GM23338 (cell line): ENCODE data around the gene UFSP1. TPM values are rescaled to one million over a fixed set of nuclear protein-coding genes. Genes with fewer than 3 reads are reported as not detected.

Experiments
- ATAC-seq: fragments of 200-7000 bp; cut with Tn5 transposase; 3 replicates; pipeline ENCODE4 v1.9.1; 2020
- DNase-seq: peaks from one replicate; pipeline ENCODE4 v3.0.0-alpha.2; 2015; ENCODE audit warnings: low spot score
- H2AFZ ChIP-seq: fragments of 200-600 bp; sonication (generic); 2 replicates; pipeline ENCODE4 v1.8.0; 2016; ENCODE audit warnings: antibody characterized with exemption, mild to moderate bottlenecking, moderate library complexity
- H3F3A ChIP-seq: fragments of 200-600 bp; sonication (generic); replicated peaks from 2 replicates; pipeline ENCODE4 v1.8.0; 2017; ENCODE audit warnings: antibody characterized with exemption, mixed run types, low read depth
- H3K27ac ChIP-seq: fragments of 200-600 bp; sonication (generic); 2 replicates; pipeline ENCODE4 v1.6.1; 2016; ENCODE audit warnings: low read depth
- H3K27me3 ChIP-seq: fragments of 200-600 bp; sonication (generic); 2 replicates; pipeline ENCODE4 v1.8.0; 2016; ENCODE audit warnings: mild to moderate bottlenecking, mixed run types, moderate library complexity; ENCODE audit not compliant: insufficient read depth
- H3K36me3 ChIP-seq: fragments of 200-600 bp; sonication (generic); 2 replicates; pipeline ENCODE4 v1.8.0; 2016; ENCODE audit warnings: mild to moderate bottlenecking; ENCODE audit not compliant: insufficient read depth
- H3K4me1 ChIP-seq: fragments of 200-600 bp; sonication (generic); 2 replicates; pipeline ENCODE4 v1.8.0; 2016; ENCODE audit warnings: mild to moderate bottlenecking, moderate library complexity; ENCODE audit not compliant: insufficient read depth
- H3K4me2 ChIP-seq: fragments of 200-600 bp; sonication (generic); 2 replicates; pipeline ENCODE4 v1.7.1; 2017; ENCODE audit warnings: mixed run types
- H3K4me3 ChIP-seq: fragments of 200-600 bp; sonication (generic); 2 replicates; pipeline ENCODE4 v1.6.1; 2016; ENCODE audit warnings: mixed run types
- H3K79me2 ChIP-seq: fragments of 200-600 bp; sonication (generic); replicated peaks from 2 replicates; pipeline ENCODE4 v1.8.0; 2017; ENCODE audit warnings: mild to moderate bottlenecking; ENCODE audit not compliant: insufficient read depth
- H3K9me2 ChIP-seq: fragments of 200-600 bp; sonication (generic); 2 replicates; pipeline ENCODE4 v1.8.0; 2017; ENCODE audit not compliant: insufficient read depth
- H4K20me1 ChIP-seq: fragments of 200-600 bp; sonication (generic); replicated peaks from 2 replicates; pipeline ENCODE4 v1.8.0; 2017; ENCODE audit warnings: mild to moderate bottlenecking; ENCODE audit not compliant: insufficient read depth
- H3K27ac Mint-ChIP-seq: 2 replicates; pipeline ENCODE4 v1.8.0; 2020; ENCODE audit warnings: inconsistent platforms, mild to moderate bottlenecking, moderate library complexity, mixed read lengths
- H3K27me3 Mint-ChIP-seq: 3 replicates; pipeline ENCODE4 v1.8.0; 2022; ENCODE audit warnings: low read depth, mild to moderate bottlenecking, moderate library complexity, mixed read lengths, inconsistent platforms; ENCODE audit not compliant: insufficient read depth, poor library complexity
- H3K36me3 Mint-ChIP-seq: 3 replicates; pipeline ENCODE4 v1.8.0; 2021; ENCODE audit warnings: low read depth, mild to moderate bottlenecking, inconsistent platforms, moderate library complexity, mixed read lengths
- H3K4me1 Mint-ChIP-seq: 3 replicates; pipeline ENCODE4 v1.8.0; 2020; ENCODE audit warnings: mild to moderate bottlenecking, inconsistent platforms, mixed read lengths
- H3K4me3 Mint-ChIP-seq: 3 replicates; pipeline ENCODE4 v1.8.0; 2021; ENCODE audit warnings: moderate library complexity, mild to moderate bottlenecking, inconsistent platforms, mixed read lengths
- H3K9me3 Mint-ChIP-seq: 3 replicates; pipeline ENCODE4 v1.8.0; 2020; ENCODE audit warnings: moderate library complexity, mild to moderate bottlenecking, inconsistent platforms, mixed read lengths
- CREB1 ChIP-seq: fragments of 250-450 bp; sonication (Bioruptor Pico); IDR thresholded peaks from 2 replicates; pipeline ENCODE4 v1.5.0; 2020; ENCODE audit warnings: low read depth, mild to moderate bottlenecking, moderate library complexity
- CTCF ChIP-seq, 2 experiments: fragments of 200-600 bp in 1 of 2; sonication (generic) in 1 of 2; conservative IDR thresholded peaks; 2 replicates each; pipeline versions ENCODE4 v1.5.1 to v1.6.1; 2016 to 2017; ENCODE audit warnings: antibody characterized with exemption in 2 of 2, low read depth in 2 of 2, mild to moderate bottlenecking in 2 of 2, moderate library complexity in 1 of 2
- ETS1 ChIP-seq: IDR thresholded peaks from 2 replicates; pipeline ENCODE4 v1.6.1; 2016; ENCODE audit warnings: antibody characterized with exemption
- EZH2 ChIP-seq: fragments of 200-600 bp; sonication (generic); IDR thresholded peaks from one replicate; pipeline ENCODE4 v1.8.0; 2017; ENCODE audit warnings: antibody characterized with exemption, mild to moderate bottlenecking, low read depth; ENCODE audit not compliant: unreplicated experiment
- EZH2phosphoT487 ChIP-seq: fragments of 200-600 bp; sonication (generic); IDR thresholded peaks from one replicate; pipeline ENCODE4 v1.8.1; 2018; ENCODE audit warnings: antibody characterized with exemption; ENCODE audit not compliant: unreplicated experiment
- JUNB ChIP-seq: IDR thresholded peaks from one replicate; pipeline ENCODE4 v1.6.1; 2016; ENCODE audit warnings: antibody characterized with exemption; ENCODE audit not compliant: unreplicated experiment
- NANOG ChIP-seq: IDR thresholded peaks from 2 replicates; pipeline ENCODE4 v1.6.1; 2016; ENCODE audit warnings: antibody characterized with exemption, borderline replicate concordance
- POLR2AphosphoS5 ChIP-seq: IDR thresholded peaks from 2 replicates; pipeline ENCODE4 v1.6.1; 2016; ENCODE audit warnings: antibody characterized with exemption, low read depth
- REST ChIP-seq: IDR thresholded peaks from one replicate; pipeline ENCODE4 v1.6.1; 2018; ENCODE audit warnings: antibody characterized with exemption; ENCODE audit not compliant: unreplicated experiment
- STAT1 ChIP-seq: IDR thresholded peaks from one replicate; pipeline ENCODE4 v1.6.1; 2016; ENCODE audit warnings: antibody characterized with exemption; ENCODE audit not compliant: unreplicated experiment
- ZNF114 ChIP-seq: fragments of 250-450 bp; sonication (Bioruptor Pico); IDR thresholded peaks from 2 replicates; pipeline ENCODE4 v1.5.0; 2020; ENCODE audit warnings: mild to moderate bottlenecking, moderate library complexity
- ZNF331 ChIP-seq: fragments of 250-450 bp; sonication (Bioruptor Pico); IDR thresholded peaks from 2 replicates; pipeline ENCODE4 v1.5.0; 2020; ENCODE audit warnings: low read depth, mild to moderate bottlenecking, moderate library complexity
- ZNF462 ChIP-seq: fragments of 250-450 bp; sonication (Bioruptor Pico); IDR thresholded peaks from 2 replicates; pipeline ENCODE4 v1.5.0; 2020; ENCODE audit warnings: mild to moderate bottlenecking, moderate library complexity
- polyA plus RNA-seq: library from polyadenylated mRNA; unstranded; fragments of >200 nt; fragmentation: Nextera tagmentation; extraction: Ambion mirVana; gene quantifications from 2 replicates; pipeline ENCODE4 v1.2.1, GENCODE V29; 2016
- total RNA-seq: library from RNA; depleted of rRNA; stranded (reverse); fragments of >200 nt; shearing (Covaris generic); gene quantifications from 2 replicates; pipeline ENCODE4 v1.2.3, GENCODE V29; 2014

The UFSP1 gene
- total and polyA plus RNA-seq, 2 experiments from 2014 or later, result 2.0 to 11.8 TPM

GRCh38 chr7:100885440-100886141 lies 3.9 kb downstream of the UFSP1 start:
- Histone ChIP-seq H3K9me2 (no peaks in the 10 kb centered on the region), H3K4me2 (no peak overlapping the region), H3F3A (peaks cover 58% of the 10 kb centered on the region), H3K4me3 (no peak overlapping the region), H3K27me3 (no peaks in the 10 kb centered on the region), H3K79me2 (peaks cover 40% of the 10 kb centered on the region), H2AFZ (no peak overlapping the region), H3K27ac (no peak overlapping the region), H3K4me1 (peaks cover 10% of the 10 kb centered on the region), H4K20me1 (peaks cover 27% of the 10 kb centered on the region), H3K36me3 (peaks cover 44% of the 10 kb centered on the region)
- TF ChIP-seq STAT1, result no peak
- no peak for TF ChIP-seq JUNB
- no peak for TF ChIP-seq EZH2phosphoT487
- TF ChIP-seq ZNF462 (CRISPR knock-in tag), result no peak
- no peak for TF ChIP-seq POLR2AphosphoS5
- TF ChIP-seq ZNF114 (CRISPR knock-in tag), result no peak
- TF ChIP-seq EZH2, result no peak
- TF ChIP-seq CREB1 (CRISPR knock-in tag), result no peak
- no peak for TF ChIP-seq ZNF331
- no peak for TF ChIP-seq NANOG
- no peak for TF ChIP-seq REST
- TF ChIP-seq CTCF (conservative IDR thresholded peaks at IDR 0.05; ENCODE audit: low read depth in 2 of 2), result no peak
- no peak for TF ChIP-seq ETS1
- no peak overlapping the region for H3K27ac Mint-ChIP-seq
- peaks cover 82% of the 10 kb centered on the region for H3K36me3 Mint-ChIP-seq
- no peak overlapping the region; the same call in 2 of the 3 replicates for H3K4me3 Mint-ChIP-seq
- H3K4me1 Mint-ChIP-seq, result peaks cover 37% of the 10 kb centered on the region
- DNase-seq (no peak), ATAC-seq (no peak)
- H3K9me3 Mint-ChIP-seq, result no peaks in the 10 kb centered on the region
- peaks cover 18% of the 10 kb centered on the region for H3K27me3 Mint-ChIP-seq
